ENCODE results near the gene ADH1A.
"Not testable (repeated sequence)": the region's sequence is repeated elsewhere in the genome, so short reads cannot be mapped to it uniquely, and the experiment has no call there.

ADH1A gene

GRCh38 chr4:99281261-99281660 lies 9.5 kb downstream of the ADH1A start:
- no peak for DNase-seq (ENCODE audit: low read depth)

- no peak for DNase-seq (ENCODE audit: low read depth)
Observed at GRCh38 chr4:99276417-99276816, 14.4 kb downstream of the ADH1A start.

- no peak for DNase-seq (ENCODE audit: low read depth)
Observed at GRCh38 chr4:99275885-99276284, 14.9 kb downstream of the ADH1A start.

- no peak for DNase-seq (ENCODE audit: low read depth)
Observed at GRCh38 chr4:99275050-99275449, 15.7 kb downstream of the ADH1A start.

- no peak for DNase-seq (ENCODE audit: low read depth)
Observed at GRCh38 chr4:99273704-99274103, 17.1 kb downstream of the ADH1A start.

GRCh38 chr4:99264927-99265326 lies 25.9 kb downstream of the ADH1A start:
- no peak for DNase-seq (ENCODE audit: low read depth)

GRCh38 chr4:99252746-99253145 lies 38.0 kb downstream of the ADH1A start:
- no peak for DNase-seq (ENCODE audit: low read depth)

- DNase-seq (ENCODE audit: low read depth): peak; percentile 7
Observed at GRCh38 chr4:99248714-99249113, 42.1 kb downstream of the ADH1A start.

GRCh38 chr4:99235955-99236354 lies 54.8 kb downstream of the ADH1A start:
- DNase-seq (ENCODE audit: low read depth): no peak

GRCh38 chr4:99234331-99235010 lies 56.3 kb downstream of the ADH1A start:
- no peak for DNase-seq (ENCODE audit: low read depth)

- DNase-seq (ENCODE audit: low read depth): not testable (repeated sequence)
Observed at GRCh38 chr4:99233397-99233796, 57.4 kb downstream of the ADH1A start.

GRCh38 chr4:99228706-99229105 lies 62.1 kb downstream of the ADH1A start:
- DNase-seq (ENCODE audit: low read depth): not testable (repeated sequence)

GRCh38 chr4:99227646-99228045 lies 63.1 kb downstream of the ADH1A start:
- not testable (repeated sequence) for DNase-seq (ENCODE audit: low read depth)
